Measurements from ENCODE around the gene PARS2.

PARS2 gene

DNA sequence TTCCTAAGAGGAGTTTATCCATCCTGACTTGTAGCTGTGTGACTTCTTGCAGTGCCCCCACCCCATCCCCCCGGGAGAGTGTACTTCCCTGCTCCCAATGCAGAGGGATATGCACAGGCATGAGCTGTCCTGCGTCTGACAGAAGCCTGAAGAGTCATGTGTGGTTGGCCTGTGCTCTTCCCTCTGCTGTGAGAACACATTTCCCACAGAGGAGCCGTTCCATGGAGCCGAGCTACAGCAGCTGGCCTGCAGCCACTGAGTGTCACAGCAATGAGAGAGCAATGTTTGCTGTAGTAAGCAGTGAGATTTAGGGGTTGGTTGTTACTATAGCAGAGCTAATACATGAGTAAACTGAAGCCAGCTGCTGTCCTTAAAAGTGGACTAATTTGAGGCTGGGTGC lies 22.0 kb downstream of the PARS2 start:
- DNase-seq (ENCODE audit: low read depth in 2 of 2, low spot score in 1 of 2), result no peak

DNA sequence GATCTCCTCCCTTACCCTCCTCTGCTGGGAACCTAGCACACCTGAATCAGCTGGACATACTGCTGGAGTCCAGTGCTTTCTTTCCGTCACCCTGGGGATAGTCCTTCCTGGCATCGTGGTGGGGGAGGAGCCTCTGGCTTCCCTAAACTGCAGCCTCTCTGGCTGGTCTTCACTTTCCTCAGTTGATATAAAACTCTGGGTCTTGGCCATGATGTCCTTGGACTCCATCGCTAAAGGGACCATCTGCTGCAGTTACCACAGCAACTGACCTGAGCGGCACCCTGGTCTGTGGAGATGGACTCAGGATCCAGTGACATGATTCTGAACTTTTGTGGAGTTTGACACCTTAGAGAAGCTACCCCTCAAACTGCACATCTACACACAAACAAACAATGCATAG lies 22.8 kb downstream of the PARS2 start:
- no peak for DNase-seq (ENCODE audit: low read depth in 2 of 2, low spot score in 1 of 2)

DNA sequence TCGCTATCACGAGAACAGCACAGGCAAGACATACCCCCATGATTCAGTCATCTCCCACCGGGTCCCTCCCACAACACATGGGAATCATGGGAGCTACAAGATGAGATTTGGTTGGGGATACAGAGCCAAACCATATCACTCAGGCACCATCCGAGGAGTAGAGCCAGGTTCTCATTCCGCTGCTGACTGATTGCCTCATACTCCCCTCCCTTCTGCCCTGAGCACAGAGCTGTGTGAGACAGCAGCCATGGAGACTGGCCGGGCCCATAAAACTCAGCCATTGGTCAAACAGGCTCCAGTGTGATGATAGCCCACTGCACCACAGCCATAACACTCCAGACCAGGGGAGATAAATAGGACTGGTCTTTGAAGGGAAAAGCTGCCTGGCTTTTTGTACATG lies 26.1 kb downstream of the PARS2 start:
- DNase-seq (ENCODE audit: low read depth in 2 of 2, low spot score in 1 of 2), result no peak

DNA sequence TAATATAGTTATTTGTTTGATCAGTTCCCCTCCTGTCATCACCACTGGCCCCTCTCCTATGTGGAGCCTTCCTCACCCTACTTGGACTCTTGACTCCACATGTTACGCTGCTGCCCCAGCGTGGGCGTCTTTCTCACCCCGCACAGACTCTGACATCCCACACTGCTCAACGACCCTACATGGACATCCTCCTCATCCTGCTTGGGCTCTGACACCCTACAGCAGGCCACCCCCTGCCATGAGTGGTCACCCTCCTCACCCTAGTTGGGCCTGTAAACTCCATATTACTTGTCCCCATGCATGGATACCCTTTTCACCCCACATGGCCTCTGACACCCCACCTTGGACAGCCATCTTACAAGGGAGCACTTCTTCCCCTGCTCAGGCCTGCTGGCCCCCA lies 27.6 kb downstream of the PARS2 start:
- no peak for DNase-seq (ENCODE audit: low read depth in 2 of 2, low spot score in 1 of 2)

DNA sequence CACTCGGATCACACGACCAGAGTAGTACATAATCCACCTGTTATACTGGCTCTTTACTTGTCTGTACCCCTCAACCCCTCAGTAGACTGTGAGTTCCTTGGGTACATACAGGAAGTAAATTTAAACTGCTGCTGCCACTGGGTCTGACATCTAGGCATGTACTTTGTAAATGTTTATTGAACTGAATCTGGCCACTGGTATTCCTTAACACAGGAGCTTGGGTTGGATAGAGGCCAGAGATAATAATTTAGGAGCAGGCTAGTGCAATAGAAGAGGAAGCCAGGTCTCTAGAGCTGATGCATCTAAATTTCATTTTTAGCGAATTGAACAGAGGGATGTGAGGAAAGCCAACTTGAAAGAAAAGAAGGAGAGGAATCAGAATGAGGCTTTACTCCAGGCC lies 36.3 kb downstream of the PARS2 start:
- no peak for DNase-seq (ENCODE audit: low read depth in 2 of 2, low spot score in 1 of 2)

DNA sequence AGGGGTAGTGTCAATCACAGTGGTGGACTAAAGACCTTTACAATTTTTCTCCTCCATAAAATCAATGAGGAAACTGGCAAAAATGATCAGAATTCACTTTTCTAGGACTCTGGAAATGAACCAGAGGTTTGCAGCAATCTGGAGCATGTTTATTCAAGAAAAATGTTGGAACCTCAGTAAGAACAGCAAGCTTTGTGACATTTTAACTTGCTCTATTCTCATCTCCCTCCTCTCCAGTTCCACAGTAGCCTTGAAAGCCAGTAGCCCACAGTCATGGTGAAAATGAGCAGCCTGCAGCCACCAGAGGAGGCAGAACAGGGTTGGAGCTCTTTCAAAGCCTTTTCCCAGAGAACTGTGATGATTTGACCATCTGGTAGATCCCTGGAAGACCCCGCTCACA lies 39.6 kb downstream of the PARS2 start:
- no peak for DNase-seq (ENCODE audit: low read depth in 2 of 2, low spot score in 1 of 2)

DNA sequence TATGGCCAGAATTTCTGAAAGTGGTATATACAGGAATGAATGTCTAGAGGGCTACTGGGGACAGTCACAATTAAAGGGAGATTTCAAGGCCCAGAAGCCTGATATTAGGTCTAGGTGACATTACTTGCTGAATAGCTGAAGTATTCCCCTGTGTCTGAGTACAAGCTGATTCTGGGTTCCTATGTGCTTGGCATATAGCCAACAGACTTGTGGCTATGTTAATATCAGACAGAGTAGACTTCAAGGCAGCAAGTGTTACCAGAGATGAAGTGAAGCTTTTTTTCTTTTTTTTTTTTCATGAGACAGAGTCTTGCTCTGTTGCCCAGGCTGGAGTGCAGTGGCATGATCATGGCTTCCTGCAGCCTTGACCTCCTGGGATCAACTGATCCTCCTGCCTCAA lies 40.3 kb downstream of the PARS2 start:
- no peak for DNase-seq (ENCODE audit: low read depth in 2 of 2, low spot score in 1 of 2)

DNA sequence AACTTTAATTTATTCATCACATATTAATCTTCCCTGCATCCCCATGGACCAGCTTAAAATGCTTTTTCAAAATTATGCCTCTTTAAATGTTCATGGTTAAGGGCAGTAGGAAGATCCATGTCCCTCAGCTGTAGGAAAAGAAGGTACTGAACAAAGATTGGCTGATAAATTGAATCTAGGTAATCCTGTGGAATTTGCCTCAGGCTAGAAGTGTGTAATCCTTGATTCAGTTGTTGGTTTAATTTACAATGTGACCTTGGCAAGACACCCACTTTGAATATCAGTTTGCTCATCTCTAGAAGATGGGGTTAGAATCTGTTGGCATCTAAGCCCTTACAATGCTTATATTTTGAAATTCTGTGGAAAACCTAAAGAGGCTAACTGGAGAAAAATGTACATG lies 42.6 kb downstream of the PARS2 start:
- no peak for DNase-seq (ENCODE audit: low read depth in 2 of 2, low spot score in 1 of 2)

DNA sequence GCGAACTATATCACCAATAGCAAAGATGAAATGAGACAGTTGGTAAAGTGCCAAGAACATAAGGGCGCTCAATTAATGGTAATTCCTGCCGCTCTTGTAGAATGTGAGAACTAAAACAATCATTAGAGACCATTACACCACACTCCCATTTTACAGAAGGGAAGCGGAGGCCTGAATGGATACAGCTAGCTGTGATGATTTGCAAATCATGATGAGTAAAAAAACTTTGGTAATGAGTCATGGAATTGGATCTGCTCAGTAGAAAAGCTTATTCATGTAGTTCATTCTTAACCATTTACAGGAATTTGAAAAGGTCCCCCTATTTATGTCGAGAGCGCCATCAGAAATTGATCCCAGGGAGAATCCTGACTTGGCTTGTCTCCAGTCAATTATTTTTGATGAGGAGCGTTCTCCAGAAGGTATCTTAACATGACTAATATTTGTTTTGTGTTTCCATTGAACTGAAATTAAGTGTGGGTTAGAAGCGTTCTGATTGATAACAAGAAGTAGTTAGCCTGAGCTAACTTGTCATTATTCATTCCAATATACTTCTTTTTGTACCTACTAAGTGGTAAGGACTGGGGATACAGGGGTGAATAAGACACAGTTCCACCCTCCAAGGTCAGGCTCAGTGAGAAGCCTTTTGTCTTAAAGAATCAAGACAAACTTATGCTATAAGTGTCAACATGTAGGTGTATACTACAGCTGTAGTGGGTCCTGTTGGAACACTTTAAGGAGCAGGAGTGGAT lies 47.9 kb downstream of the PARS2 start:
- DNase-seq (ENCODE audit: low read depth in 2 of 2, low spot score in 1 of 2), result no peak

DNA sequence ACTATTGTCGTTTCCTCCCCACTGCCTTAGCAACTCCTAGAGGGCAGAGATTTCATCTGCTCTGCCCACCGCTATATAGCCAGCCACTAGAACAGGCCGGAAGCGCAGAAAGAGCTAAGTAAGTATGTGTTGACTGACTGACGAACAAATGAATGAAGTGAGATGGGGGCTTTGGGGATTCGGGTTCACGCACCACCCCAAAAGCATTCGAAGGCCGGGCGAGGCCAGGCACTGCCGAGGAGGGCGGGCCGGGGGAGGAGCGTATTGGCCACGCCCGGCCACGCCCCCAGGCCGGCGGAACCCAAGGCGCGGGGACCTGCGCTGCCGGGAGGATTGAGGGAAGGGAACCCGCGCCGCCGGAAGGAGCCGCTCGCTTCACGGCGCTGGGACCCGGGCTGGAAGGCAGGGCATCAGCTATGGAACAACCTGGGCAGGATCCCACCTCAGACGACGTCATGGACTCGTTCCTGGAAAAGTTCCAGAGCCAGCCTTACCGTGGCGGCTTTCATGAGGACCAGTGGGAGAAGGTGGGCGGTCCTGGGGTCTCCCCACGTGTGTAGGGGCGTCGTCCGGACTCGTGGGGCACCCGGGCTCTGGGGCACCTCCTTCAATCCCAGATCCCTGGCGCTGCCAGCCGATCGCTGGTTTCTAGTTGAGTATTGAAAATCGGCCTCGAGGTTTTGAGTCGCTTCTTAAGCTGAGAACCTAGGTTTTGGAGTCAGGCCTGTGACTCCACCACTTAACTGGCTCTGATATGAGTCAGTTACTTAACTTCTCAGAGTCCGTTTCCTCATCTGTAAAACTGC lies 48.6 kb downstream of the PARS2 start, which contains the start of gene TTC4:
Gene TTC4 (plus strand): TSS at position 369 of the 806 bp plus-strand sequence. CDS start 48 bp downstream, at position 417.
- peak; percentile 64 to 73 for DNase-seq (ENCODE audit: low read depth in 2 of 2, low spot score in 1 of 2)

DNA sequence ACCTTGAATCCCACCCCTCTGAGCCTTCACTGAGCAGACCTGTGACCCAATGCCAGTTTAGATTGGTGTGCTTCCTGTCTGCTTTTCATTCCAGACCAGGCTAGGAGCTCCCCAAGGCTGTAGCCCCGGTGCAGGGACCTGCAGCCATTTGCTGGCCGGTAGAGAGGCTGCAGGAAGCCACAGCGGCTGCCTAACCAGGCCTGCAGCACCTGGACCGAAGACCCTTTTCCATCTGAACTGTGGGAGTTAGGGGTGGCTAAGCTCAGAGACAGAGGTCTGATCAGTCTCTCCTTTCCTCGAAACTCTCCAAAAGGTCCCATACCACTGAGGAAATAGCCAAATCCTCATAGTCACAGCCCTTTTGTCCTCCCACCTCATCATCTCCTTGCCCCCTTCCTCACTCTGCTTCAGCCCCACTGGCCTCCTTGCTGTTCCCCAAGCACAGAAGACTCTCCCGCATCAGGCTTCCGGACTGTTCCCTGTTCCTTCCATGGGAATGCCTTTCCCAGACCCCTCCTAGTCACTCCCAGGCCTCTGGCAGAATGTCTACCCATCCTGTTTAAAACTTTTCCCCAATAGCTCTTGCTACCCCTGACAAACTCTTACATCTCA lies 49.3 kb downstream of the PARS2 start:
- DNase-seq (ENCODE audit: low read depth in 2 of 2, low spot score in 1 of 2), result no peak

DNA sequence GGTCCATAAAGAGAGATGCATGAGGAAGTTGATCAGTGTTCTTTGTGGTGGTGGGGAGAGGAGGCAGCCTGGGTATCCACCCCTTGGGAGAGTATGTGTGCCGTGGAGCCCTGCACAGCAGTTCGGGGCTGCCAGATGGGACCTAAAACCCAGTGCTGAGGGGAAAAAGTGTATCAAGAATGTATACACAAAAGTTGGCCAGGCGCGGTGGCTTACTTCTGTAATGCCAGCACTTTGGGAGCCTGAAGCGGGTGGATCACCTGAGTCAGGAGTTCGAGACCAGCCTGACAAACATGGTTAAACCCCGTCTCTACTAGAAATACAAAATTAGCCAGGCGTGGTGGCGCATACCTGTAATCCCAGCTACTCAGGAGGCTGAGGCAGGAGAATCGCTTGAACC lies 52.8 kb downstream of the PARS2 start:
- no peak for DNase-seq (ENCODE audit: low read depth in 2 of 2, low spot score in 1 of 2)

DNA sequence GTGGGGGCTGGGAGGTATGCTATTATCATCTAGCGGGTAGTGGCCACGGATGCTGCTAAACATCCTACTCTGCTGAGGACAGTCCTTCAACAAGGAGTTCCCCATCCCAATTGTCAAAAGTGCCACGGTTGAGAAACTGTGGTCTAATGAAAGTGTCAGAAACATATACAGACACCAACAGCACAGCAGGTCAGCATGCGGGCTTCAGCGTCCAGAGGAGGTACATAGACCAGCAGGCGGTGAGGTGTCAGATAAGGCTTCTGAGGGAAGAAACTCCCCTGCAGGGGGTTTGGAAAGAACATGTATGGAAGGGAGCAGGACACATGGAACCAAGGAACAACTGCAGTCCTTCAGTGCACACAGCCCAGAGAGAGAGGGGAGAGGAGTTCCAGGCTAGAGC lies 53.5 kb downstream of the PARS2 start:
- DNase-seq (ENCODE audit: low read depth in 2 of 2, low spot score in 1 of 2), result no peak

DNA sequence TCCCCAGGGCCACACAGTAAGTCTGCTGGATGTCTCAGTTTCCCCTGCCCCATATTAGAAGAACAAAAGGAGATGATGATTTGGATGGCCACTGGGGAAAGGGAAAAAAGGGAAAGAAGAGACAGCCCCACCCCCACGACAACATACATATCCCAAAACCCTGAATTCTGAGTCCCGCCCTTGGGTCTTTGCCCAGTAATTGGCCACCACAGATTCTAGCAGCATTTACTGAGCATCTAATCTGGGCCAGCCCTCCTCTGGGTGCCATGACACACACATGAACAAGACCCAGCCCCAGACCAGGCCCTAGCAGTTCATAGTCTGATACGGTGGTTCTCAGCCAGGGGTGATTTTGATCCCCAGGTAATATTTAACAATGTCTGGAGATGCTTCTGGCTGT lies 53.9 kb downstream of the PARS2 start:
- no peak for DNase-seq (ENCODE audit: low read depth in 2 of 2, low spot score in 1 of 2)

DNA sequence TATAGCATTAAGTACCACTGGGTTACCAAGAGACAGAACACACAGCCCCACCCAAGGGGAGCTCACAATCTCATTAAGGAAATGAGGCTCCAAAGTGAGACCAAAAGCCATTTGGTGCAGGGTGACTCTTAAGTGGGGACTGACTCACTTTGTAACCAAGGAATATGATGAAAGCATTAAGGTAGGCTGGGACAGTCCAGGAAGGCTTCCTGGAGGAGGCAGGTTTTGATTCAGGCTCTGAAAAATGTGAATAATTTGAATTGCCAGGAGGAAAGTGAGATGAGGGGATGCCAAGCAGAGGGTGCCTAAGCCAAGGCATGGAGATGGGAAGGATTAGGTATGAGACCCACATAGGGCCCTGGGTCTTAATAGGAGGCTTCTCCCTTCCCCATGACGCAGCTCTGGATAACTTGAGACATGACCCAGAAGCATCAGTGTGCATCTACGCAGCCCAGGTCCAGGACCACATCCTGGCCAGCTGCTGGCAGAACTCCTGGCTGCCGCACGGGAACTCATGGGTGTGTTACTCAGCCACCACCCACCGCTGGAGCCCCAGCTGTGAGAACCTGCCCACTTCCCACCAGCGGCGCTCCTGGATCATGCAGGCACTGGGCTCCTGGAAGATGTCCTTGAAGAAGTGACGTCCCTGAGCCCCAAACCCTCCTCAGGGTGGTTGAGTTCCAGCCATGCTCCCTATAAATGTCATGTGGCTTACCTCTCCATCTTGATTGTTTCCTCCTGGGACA lies 54.6 kb downstream of the PARS2 start:
- no peak for DNase-seq (ENCODE audit: low read depth in 2 of 2, low spot score in 1 of 2)

DNA sequence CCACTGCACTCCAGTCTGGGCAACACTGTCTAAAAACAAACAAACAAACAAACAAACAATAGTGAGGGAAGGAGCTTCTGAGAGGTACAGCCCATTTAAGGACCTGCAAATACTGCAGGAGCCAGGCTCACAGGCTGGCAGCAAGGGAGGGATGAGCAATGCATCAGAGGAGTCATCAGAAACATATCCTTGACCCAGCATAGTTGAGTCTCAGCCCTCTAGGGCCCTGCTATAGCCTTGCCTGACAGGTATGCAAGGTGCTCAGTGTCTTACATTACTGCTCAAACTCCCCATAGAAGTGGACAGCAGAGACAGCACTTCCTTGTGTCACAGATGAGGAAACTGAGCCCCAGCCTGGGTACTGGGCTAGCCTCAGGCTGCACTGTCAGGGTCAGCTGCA lies 55.9 kb downstream of the PARS2 start:
- no peak for DNase-seq (ENCODE audit: low read depth in 2 of 2, low spot score in 1 of 2)

All from stimulated activated CD8-positive, alpha-beta memory T cell treated with anti-CD3 and anti-CD28 coated beads, Interleukin-4, amount 100 ng/mL, for 1 hour (primary cell).